Activated T-cell treated with anti-CD3 and anti-CD28 coated beads, Interleukin-2, amount 50 U/mL, for 4 hours (primary cell): Measurements from ENCODE around the gene LIMCH1. TPM values are rescaled to one million over a fixed set of nuclear protein-coding genes. Genes with fewer than 3 reads are reported as not detected.
"Not testable (repeated sequence)": the region's sequence is repeated elsewhere in the genome, so short reads cannot be mapped to it uniquely, and the experiment has no call there.

Source experiments
- ATAC-seq, 2 donors: fragments of 200-7000 bp; cut with Tn5 transposase; one replicate each; pipeline ENCODE4 v1.10.0; 2021
- DNase-seq: peaks from one replicate; pipeline ENCODE4 v3.0.0-alpha.2; 2020
- H3K27me3 Mint-ChIP-seq: one replicate; pipeline ENCODE4 v1.8.0; 2021; ENCODE audit warnings: low read depth, mixed read lengths
- H3K36me3 Mint-ChIP-seq: one replicate; pipeline ENCODE4 v1.8.0; 2022; ENCODE audit warnings: mixed read lengths; ENCODE audit not compliant: insufficient read depth
- H3K4me1 Mint-ChIP-seq: one replicate; pipeline ENCODE4 v1.8.0; 2021; ENCODE audit warnings: low read depth, mixed read lengths
- H3K4me3 Mint-ChIP-seq: one replicate; pipeline ENCODE4 v1.8.0; 2021; ENCODE audit warnings: mild to moderate bottlenecking, moderate library complexity, mixed read lengths
- H3K9me3 Mint-ChIP-seq: one replicate; pipeline ENCODE4 v1.8.0; 2021; ENCODE audit warnings: mixed read lengths
- total RNA-seq, 3 donors: library from RNA; stranded (reverse); gene quantifications; one replicate each; pipeline ENCODE4 v1.2.1, GENCODE V29; 2021

LIMCH1 gene
- under 1 TPM; 0.11 to 0.34 (median 0.15) TPM for total RNA-seq

GRCh38 chr4:41538017-41538733 is at the start of gene LIMCH1:
TSS of gene LIMCH1 (plus strand) at chr4:41538157. CDS start at chr4:41605996, 67,839 bp downstream.
- Mint-ChIP-seq H3K36me3 (no peaks in the 10 kb centered on the region), H3K4me3 (no peak within 1 kb of the TSS), H3K27me3 (no peaks in the 10 kb centered on the region), H3K4me1 (no peaks in the 10 kb centered on the region), H3K9me3 (no peaks in the 10 kb centered on the region)
- DNase-seq (no peak), ATAC-seq (no peak)

GRCh38 chr4:41491081-41491576 is 46.8 kb upstream of the LIMCH1 start:
- H3K4me1 Mint-ChIP-seq, H3K9me3 Mint-ChIP-seq, DNase-seq, H3K4me3 Mint-ChIP-seq, H3K36me3 Mint-ChIP-seq, H3K27me3 Mint-ChIP-seq, ATAC-seq: not testable (repeated sequence)

- Mint-ChIP-seq H3K4me3 (no peak overlapping the region), H3K36me3 (no peaks in the 10 kb centered on the region), H3K9me3 (peaks cover 3% of the 10 kb centered on the region), H3K4me1 (no peaks in the 10 kb centered on the region), H3K27me3 (no peaks in the 10 kb centered on the region)
- ATAC-seq (no peak), DNase-seq (no peak)
Measured at GRCh38 chr4:41496977-41497376, 41.0 kb upstream of the LIMCH1 start.

GRCh38 chr4:41498177-41498576 is 39.8 kb upstream of the LIMCH1 start:
- H3K4me3 Mint-ChIP-seq = no peak overlapping the region
- H3K4me1 Mint-ChIP-seq = no peaks in the 10 kb centered on the region
- no peak for ATAC-seq
- no peak for DNase-seq
- H3K36me3 Mint-ChIP-seq = no peaks in the 10 kb centered on the region
- H3K27me3 Mint-ChIP-seq = no peaks in the 10 kb centered on the region
- peaks cover 5% of the 10 kb centered on the region for H3K9me3 Mint-ChIP-seq

GRCh38 chr4:41504167-41504818 is 33.7 kb upstream of the LIMCH1 start:
- Mint-ChIP-seq H3K4me3 (no peak overlapping the region), H3K4me1 (no peaks in the 10 kb centered on the region), H3K36me3 (no peaks in the 10 kb centered on the region), H3K9me3 (peaks cover 5% of the 10 kb centered on the region), H3K27me3 (no peaks in the 10 kb centered on the region)
- ATAC-seq (no peak), DNase-seq (no peak)

GRCh38 chr4:41505161-41505661 is 32.7 kb upstream of the LIMCH1 start:
- ATAC-seq (no peak), DNase-seq (no peak)
- peaks cover 5% of the 10 kb centered on the region for H3K9me3 Mint-ChIP-seq
- H3K4me1 Mint-ChIP-seq = no peaks in the 10 kb centered on the region
- no peaks in the 10 kb centered on the region for H3K27me3 Mint-ChIP-seq
- H3K4me3 Mint-ChIP-seq = no peak overlapping the region
- no peaks in the 10 kb centered on the region for H3K36me3 Mint-ChIP-seq

GRCh38 chr4:41506130-41506529 is 31.8 kb upstream of the LIMCH1 start:
- no peak overlapping the region for H3K4me3 Mint-ChIP-seq
- H3K27me3 Mint-ChIP-seq = no peaks in the 10 kb centered on the region
- H3K36me3 Mint-ChIP-seq = no peaks in the 10 kb centered on the region
- DNase-seq (no peak), ATAC-seq (no peak)
- H3K9me3 Mint-ChIP-seq = peaks cover 5% of the 10 kb centered on the region
- no peaks in the 10 kb centered on the region for H3K4me1 Mint-ChIP-seq

- Mint-ChIP-seq H3K27me3 (no peaks in the 10 kb centered on the region), H3K4me1 (no peaks in the 10 kb centered on the region), H3K4me3 (no peak overlapping the region), H3K36me3 (no peaks in the 10 kb centered on the region), H3K9me3 (peaks cover 3% of the 10 kb centered on the region)
- ATAC-seq (no peak), DNase-seq (no peak)
Measured at GRCh38 chr4:41507291-41507947, 30.5 kb upstream of the LIMCH1 start.

- no peak for ATAC-seq
- DNase-seq = no peak
- Mint-ChIP-seq H3K9me3 (no peaks in the 10 kb centered on the region), H3K4me1 (no peaks in the 10 kb centered on the region), H3K27me3 (no peaks in the 10 kb centered on the region), H3K4me3 (no peak overlapping the region), H3K36me3 (no peaks in the 10 kb centered on the region)
Measured at GRCh38 chr4:41509451-41509866, 28.5 kb upstream of the LIMCH1 start.

GRCh38 chr4:41510179-41510578 is 27.8 kb upstream of the LIMCH1 start:
- DNase-seq = no peak
- no peak for ATAC-seq
- Mint-ChIP-seq H3K9me3 (no peaks in the 10 kb centered on the region), H3K27me3 (no peaks in the 10 kb centered on the region), H3K36me3 (no peaks in the 10 kb centered on the region), H3K4me3 (no peak overlapping the region), H3K4me1 (no peaks in the 10 kb centered on the region)

GRCh38 chr4:41512136-41512535 is 25.8 kb upstream of the LIMCH1 start:
- Mint-ChIP-seq H3K4me3 (no peak overlapping the region), H3K9me3 (no peaks in the 10 kb centered on the region), H3K4me1 (no peaks in the 10 kb centered on the region), H3K27me3 (no peaks in the 10 kb centered on the region), H3K36me3 (no peaks in the 10 kb centered on the region)
- no peak for DNase-seq
- no peak for ATAC-seq

GRCh38 chr4:41512596-41512995 is 25.4 kb upstream of the LIMCH1 start:
- DNase-seq (no peak), ATAC-seq (no peak)
- Mint-ChIP-seq H3K4me3 (no peak overlapping the region), H3K4me1 (no peaks in the 10 kb centered on the region), H3K9me3 (no peaks in the 10 kb centered on the region), H3K36me3 (no peaks in the 10 kb centered on the region), H3K27me3 (no peaks in the 10 kb centered on the region)

- DNase-seq (no peak), ATAC-seq (no peak)
- H3K36me3 Mint-ChIP-seq = no peaks in the 10 kb centered on the region
- no peaks in the 10 kb centered on the region for H3K4me1 Mint-ChIP-seq
- no peaks in the 10 kb centered on the region for H3K27me3 Mint-ChIP-seq
- H3K9me3 Mint-ChIP-seq = no peaks in the 10 kb centered on the region
- no peak overlapping the region for H3K4me3 Mint-ChIP-seq
Measured at GRCh38 chr4:41514169-41514568, 23.8 kb upstream of the LIMCH1 start.

GRCh38 chr4:41514766-41515481 is 23.0 kb upstream of the LIMCH1 start:
- Mint-ChIP-seq H3K9me3 (no peaks in the 10 kb centered on the region), H3K36me3 (no peaks in the 10 kb centered on the region), H3K4me3 (no peak overlapping the region), H3K4me1 (no peaks in the 10 kb centered on the region), H3K27me3 (no peaks in the 10 kb centered on the region)
- no peak for ATAC-seq
- DNase-seq = no peak
